GM10847 (cell line): ENCODE data around the gene FBN3.

Experiments used
- POLR2A ChIP-seq: IDR thresholded peaks from 2 replicates; pipeline ENCODE4 v1.6.1; 2011; ENCODE audit not compliant: insufficient read length; ENCODE audit errors: extremely low read depth

The FBN3 gene

GRCh38 chr19:8132858-8133458, 16.4 kb downstream of the FBN3 start:
- TF ChIP-seq POLR2A, result no peak

- no peak for TF ChIP-seq POLR2A
Measured at GRCh38 chr19:8131517-8131916, 17.9 kb downstream of the FBN3 start.

DNA sequence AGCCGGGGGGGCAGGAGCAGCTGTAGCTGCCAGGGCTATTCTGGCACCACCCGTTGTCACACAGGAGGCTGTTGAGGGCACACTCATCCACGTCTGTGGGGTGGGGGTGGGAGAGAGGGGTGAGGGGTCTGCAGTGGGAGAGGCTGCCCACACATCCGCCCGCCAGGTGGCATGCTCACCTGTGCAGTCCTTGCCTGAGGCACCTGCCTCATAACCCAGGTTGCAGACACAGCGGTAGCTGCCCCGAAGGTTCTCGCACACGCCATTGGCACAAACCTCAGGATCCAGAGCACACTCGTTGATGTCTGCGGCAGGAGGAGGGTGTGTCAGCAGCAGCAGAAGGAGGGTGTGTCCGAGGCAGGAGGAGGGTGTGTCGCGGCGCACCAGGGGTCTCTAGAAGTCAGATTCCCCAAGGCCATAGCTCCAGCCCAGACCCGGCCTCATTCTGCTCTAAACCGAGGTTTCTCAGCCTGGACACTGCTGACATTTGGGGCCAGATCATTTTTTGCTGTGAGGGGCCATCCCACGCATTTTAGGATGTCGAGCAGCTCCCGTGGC, 20.3 kb downstream of the FBN3 start:
- no peak for TF ChIP-seq POLR2A

DNA sequence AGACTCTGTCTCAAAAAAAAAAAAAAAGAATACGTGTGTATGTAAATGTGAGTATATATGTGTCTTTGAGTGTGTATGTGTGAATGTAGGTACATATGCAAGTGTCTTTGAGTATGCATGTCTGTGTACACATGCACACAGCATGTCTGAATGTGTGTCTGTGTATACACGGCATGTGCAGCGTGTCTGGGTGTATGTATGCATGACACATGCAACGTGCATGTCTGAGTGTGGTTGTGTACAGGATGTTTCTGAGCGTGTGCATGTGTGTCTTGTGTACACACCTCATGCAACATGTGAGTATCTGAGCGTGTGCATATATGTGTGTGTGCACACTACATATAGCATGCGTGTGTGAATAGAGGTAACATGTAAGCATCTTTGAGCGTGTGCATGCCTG, 20.8 kb downstream of the FBN3 start:
- TF ChIP-seq POLR2A, result no peak

GRCh38 chr19:8127311-8127710, 22.1 kb downstream of the FBN3 start:
- TF ChIP-seq POLR2A, result no peak

DNA sequence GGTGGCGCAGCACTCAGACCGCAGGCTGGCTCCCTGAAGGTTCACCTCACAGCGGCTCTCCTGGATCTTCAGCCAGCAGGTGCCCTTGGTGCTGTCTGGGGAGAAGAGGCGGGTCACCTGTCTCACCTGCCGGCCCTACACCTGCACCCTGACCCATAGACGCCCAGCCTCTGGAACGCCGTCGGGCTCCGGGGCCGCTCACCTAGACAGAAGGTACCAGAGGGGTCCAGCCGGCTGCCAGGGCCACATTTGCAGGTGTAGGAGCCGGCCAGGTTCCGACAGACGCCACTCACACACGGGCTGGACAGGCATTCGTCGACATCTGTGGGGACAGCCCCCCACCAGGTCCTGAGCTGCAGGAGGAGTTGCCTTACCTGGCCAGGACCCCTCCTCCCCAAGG, 22.9 kb downstream of the FBN3 start:
- TF ChIP-seq POLR2A, result no peak

- TF ChIP-seq POLR2A, result no peak
Measured at GRCh38 chr19:8126008-8126407, 23.4 kb downstream of the FBN3 start.

DNA sequence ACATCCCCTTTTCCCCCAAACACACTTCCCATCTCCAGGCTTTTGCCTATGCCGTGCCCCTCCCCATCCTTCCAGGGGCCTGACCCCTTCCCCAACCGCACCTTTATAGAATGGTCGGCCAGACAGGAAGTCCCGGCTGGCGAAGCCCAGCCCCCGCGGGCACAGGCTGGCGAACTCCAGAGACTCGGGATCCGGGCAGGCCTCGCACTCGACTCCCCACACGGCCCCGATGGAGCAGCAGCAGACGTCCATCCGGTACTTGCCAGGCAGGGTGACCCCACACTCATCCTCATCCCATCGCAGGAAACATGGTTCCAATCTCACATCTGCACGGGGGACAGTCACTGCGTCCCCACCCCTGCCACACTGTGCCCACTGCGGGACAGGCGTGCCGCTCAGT, 25.7 kb downstream of the FBN3 start:
- no peak for TF ChIP-seq POLR2A

DNA sequence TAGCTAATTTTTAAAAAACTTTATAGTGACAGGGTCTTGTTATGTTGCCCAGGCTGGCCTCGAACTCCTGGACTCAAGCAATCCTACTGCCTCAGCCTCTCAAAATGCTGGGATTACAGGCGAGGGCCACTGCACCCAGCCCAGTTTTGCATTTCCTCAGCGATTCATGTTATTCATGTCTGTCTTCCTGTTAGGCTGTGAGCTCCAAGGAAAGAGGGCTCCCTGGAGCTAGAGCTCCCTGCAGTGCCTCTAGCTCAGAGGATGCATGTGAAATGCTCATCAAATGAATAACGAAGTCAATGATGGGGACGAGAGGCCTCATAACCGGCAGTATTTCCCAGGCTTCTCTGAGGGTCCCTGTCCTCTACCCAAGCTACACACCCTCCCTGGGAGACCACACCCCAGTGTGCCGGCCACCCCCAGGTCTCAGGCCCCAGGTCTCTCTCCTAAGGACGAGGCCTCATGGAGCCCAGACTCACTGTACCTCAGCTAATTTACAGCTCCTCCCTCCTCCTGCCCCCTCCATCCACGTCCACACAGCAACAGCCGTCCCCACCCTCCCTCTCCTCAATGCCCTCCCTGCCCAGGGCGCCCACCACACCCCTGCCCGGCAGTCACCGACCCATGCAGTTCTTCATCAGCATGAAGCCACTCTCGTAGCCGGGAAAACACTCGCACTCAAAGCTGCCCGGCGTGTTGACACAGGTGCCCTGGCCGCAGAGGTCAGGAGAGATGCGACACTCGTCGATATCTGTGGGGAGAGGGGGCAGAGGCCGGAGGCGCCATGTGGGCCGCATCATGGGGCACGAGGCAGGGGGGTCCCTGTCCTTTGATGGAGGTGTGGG, 28.5 kb downstream of the FBN3 start:
- TF ChIP-seq POLR2A, result no peak

GRCh38 chr19:8117991-8118390, 31.4 kb downstream of the FBN3 start:
- no peak for TF ChIP-seq POLR2A

DNA sequence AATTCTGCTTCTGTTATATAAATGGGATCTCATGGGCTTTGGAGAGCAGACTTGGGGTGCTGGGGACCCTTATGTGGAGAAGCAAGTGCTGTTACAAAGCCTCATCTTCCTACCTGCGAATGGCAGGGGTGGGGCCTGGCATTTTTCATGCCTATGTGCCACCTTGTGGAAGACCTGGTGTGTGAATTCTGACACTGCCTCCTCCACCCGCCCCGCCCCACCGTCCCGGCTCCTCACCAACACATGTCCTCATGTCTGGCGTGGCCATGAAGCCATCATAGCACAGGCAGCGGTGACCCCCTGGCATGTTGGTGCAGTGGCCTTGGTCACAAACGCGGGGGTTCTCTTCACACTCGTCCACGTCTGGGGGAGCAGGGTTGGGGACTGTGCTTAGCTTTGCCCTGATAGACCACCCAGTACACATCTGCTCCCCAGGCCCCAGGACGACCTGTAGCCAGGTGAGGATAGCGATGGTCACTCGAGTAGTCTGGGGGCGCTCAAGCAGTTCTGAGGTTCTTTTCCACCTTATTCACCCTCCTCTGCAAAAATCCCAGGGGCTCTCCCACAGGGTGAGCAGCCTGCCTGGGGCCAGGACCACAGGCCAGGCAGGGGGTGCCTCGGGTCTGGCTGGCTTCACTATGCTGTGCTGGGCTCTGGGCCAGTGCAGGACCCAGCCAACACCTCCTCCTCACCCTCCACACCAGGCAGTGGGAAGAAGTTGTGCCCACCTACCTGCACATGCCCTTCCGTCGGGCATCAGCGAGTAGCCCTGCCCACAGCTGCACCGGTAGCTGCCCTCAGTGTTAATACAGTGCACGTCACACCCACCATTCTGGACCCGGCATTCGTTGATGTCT, 32.7 kb downstream of the FBN3 start:
- TF ChIP-seq POLR2A, result no peak

DNA sequence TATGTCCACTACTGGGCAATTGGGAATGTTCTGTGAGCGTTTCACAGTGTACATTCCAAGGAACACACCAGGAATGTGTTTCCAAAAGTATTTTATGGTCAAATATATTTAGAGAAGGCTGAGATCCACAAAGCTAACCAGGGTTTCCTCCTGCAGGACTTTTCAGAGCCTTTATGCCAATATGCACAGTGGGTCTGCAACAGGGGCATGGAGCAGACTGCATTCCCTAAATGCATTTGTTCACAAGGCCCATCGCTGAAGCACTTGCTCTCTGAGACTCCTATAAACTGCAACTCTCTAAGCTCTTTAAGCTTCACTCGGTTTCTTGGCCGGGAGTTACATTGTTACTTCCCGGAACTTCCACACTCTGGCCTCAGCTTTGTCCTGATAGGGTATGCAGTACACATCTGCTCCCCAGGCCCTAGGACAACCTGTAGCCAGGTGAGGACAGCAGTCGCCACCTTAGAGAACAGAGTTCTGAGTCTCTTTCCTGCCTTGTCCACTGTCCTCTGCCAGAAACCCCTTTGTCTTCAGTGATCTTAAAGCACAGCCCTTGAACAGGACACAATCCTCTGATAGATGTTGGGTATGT, 33.5 kb downstream of the FBN3 start:
- TF ChIP-seq POLR2A, result no peak

DNA sequence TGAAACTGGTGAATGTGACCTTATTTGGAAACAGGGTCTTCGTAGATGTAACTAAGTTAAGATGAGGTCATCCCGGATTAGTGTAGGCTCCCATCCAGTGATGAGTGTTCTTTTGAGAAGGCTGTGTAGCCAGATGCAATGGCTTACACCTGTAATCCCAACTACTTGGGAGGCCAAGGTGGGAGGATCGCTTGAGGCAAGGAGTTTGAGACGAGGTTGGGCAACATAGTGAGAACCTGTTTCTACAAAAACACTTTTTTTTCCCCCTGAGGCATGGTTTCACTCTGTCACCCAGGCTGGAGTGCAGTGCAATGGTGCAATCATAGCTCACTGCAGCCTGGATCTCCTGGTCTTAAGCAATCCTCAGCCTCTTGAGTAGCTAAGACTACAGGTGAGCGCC, 36.4 kb downstream of the FBN3 start:
- no peak for TF ChIP-seq POLR2A

GRCh38 chr19:8111376-8111775, 38.0 kb downstream of the FBN3 start:
- TF ChIP-seq POLR2A, result no peak

GRCh38 chr19:8110931-8111330, 38.5 kb downstream of the FBN3 start:
- TF ChIP-seq POLR2A, result no peak
